ENCODE results near the gene C6orf89.

The C6orf89 gene

GRCh38 chr6:36969240-36969691 lies 83.5 kb downstream of the C6orf89 start:
- no peak for DNase-seq (ENCODE audit: low read depth)
- TF ChIP-seq CTCF (IDR thresholded peaks at IDR 0.05; ENCODE audit: control insufficient read depth, insufficient read depth, low read depth, low read length, missing control alignments): no peak
- H3K4me3 ChIP-seq (ENCODE audit: control insufficient read depth, low read depth, low read length): no peak overlapping the region

- no peak for DNase-seq (ENCODE audit: low read depth)
- no peak for TF ChIP-seq CTCF (IDR thresholded peaks at IDR 0.05; ENCODE audit: control insufficient read depth, insufficient read depth, low read depth, low read length, missing control alignments)
Observed at GRCh38 chr6:36969988-36970891, 84.5 kb downstream of the C6orf89 start.

GRCh38 chr6:36970892-36971842 lies 85.4 kb downstream of the C6orf89 start:
- H3K4me3 ChIP-seq (ENCODE audit: control insufficient read depth, low read depth, low read length): no peak overlapping the region
- no peak for TF ChIP-seq CTCF (IDR thresholded peaks at IDR 0.05; ENCODE audit: control insufficient read depth, insufficient read depth, low read depth, low read length, missing control alignments)
- no peak for DNase-seq (ENCODE audit: low read depth)

More at GRCh38 chr6:36969988-36970891, 84.5 kb downstream of the C6orf89 start:
- no peak overlapping the region for H3K4me3 ChIP-seq (ENCODE audit: control insufficient read depth, low read depth, low read length)

- no peak for DNase-seq (ENCODE audit: low read depth)
- no peak overlapping the region for H3K4me3 ChIP-seq (ENCODE audit: control insufficient read depth, low read depth, low read length)
- TF ChIP-seq CTCF (IDR thresholded peaks at IDR 0.05; ENCODE audit: control insufficient read depth, insufficient read depth, low read depth, low read length, missing control alignments): no peak
Observed at GRCh38 chr6:36971921-36972673, 86.3 kb downstream of the C6orf89 start.

GRCh38 chr6:36973190-36973589 lies 87.4 kb downstream of the C6orf89 start:
- no peak for TF ChIP-seq CTCF (IDR thresholded peaks at IDR 0.05; ENCODE audit: control insufficient read depth, insufficient read depth, low read depth, low read length, missing control alignments)
- no peak overlapping the region for H3K4me3 ChIP-seq (ENCODE audit: control insufficient read depth, low read depth, low read length)
- DNase-seq (ENCODE audit: low read depth): no peak

GRCh38 chr6:36973647-36974046 lies 87.9 kb downstream of the C6orf89 start:
- TF ChIP-seq CTCF (IDR thresholded peaks at IDR 0.05; ENCODE audit: control insufficient read depth, insufficient read depth, low read depth, low read length, missing control alignments): no peak
- DNase-seq (ENCODE audit: low read depth): no peak
- no peak overlapping the region for H3K4me3 ChIP-seq (ENCODE audit: control insufficient read depth, low read depth, low read length)

All from AG09309 (cell line).